ENCODE data around the gene HRH2.
"Not testable (repeated sequence)": the region's sequence is repeated elsewhere in the genome, so short reads cannot be mapped to it uniquely, and the experiment has no call there.

Gene HRH2

GRCh38 chr5:175741556-175741955 is 83.7 kb downstream of the HRH2 start:
- no peak for DNase-seq (ENCODE audit: low spot score)

GRCh38 chr5:175742290-175742994 is 84.6 kb downstream of the HRH2 start:
- DNase-seq (ENCODE audit: low spot score) = no peak

GRCh38 chr5:175743676-175744210 is 85.9 kb downstream of the HRH2 start:
- DNase-seq (ENCODE audit: low spot score) = no peak

- DNase-seq (ENCODE audit: low spot score) = no peak
Observed at GRCh38 chr5:175745210-175745609, 87.3 kb downstream of the HRH2 start.

- DNase-seq (ENCODE audit: low spot score) = no peak
Observed at GRCh38 chr5:175746851-175747250, 89.0 kb downstream of the HRH2 start.

- no peak for DNase-seq (ENCODE audit: low spot score)
Observed at GRCh38 chr5:175747539-175748060, 89.7 kb downstream of the HRH2 start.

- no peak for DNase-seq (ENCODE audit: low spot score)
Observed at GRCh38 chr5:175748650-175749049, 90.8 kb downstream of the HRH2 start.

GRCh38 chr5:175749591-175749990 is 91.7 kb downstream of the HRH2 start:
- no peak for DNase-seq (ENCODE audit: low spot score)

GRCh38 chr5:175750511-175750931 is 92.7 kb downstream of the HRH2 start:
- DNase-seq (ENCODE audit: low spot score) = no peak

- no peak for DNase-seq (ENCODE audit: low spot score)
Observed at GRCh38 chr5:175751369-175751768, 93.5 kb downstream of the HRH2 start.

GRCh38 chr5:175752826-175753535 is 95.1 kb downstream of the HRH2 start:
- DNase-seq (ENCODE audit: low spot score) = no peak

GRCh38 chr5:175753536-175754402 is 95.9 kb downstream of the HRH2 start:
- DNase-seq (ENCODE audit: low spot score) = no peak

- not testable (repeated sequence) for DNase-seq (ENCODE audit: low spot score)
Observed at GRCh38 chr5:175759991-175760390, 102.1 kb downstream of the HRH2 start.

All from AG08395 (cell line).